HCT116 (cell line): ENCODE data around the gene MAEA. TPM values are rescaled to one million over a fixed set of nuclear protein-coding genes. Genes with fewer than 3 reads are reported as not detected.

Source experiments
- ATAC-seq: fragments of 200-7000 bp; cut with Tn5 transposase; 2 replicates; pipeline ENCODE4 v1.9.1; 2020; ENCODE audit warnings: mild to moderate bottlenecking, moderate library complexity
- BruUV-seq: library from RNA; stranded (reverse); fragments of 400-500 nt; replicated peaks from 2 replicates; lab custom pipeline; 2021; lab: Mats Ljungman, UMichigan
- CTCF ChIA-PET: fragments of 300-600 bp; sonication (Branson Sonifier 250); formaldehyde crosslinking; loops from one replicate; lab custom pipeline; 2021; ENCODE audit warnings: antibody characterized with exemption; lab: Charles Lee
- POLR2A ChIA-PET: fragments of 300-600, 350-600 bp; sonication (Branson Sonifier 250); formaldehyde crosslinking; loops from one replicate; lab custom pipeline; 2021; ENCODE audit warnings: antibody characterized with exemption; lab: Charles Lee
- RAD21 ChIA-PET, 2 experiments: fragments of 300-600 bp; sonication (Branson Sonifier 250); formaldehyde crosslinking; loops; one replicate each; lab custom pipeline; 2023; ENCODE audit warnings: low total read pairs in 2 of 2; ENCODE audit not compliant: uncharacterized antibody in 2 of 2, unreplicated experiment in 2 of 2, low non-redundant PET in 1 of 2; lab: Charles Lee
- DNase-seq: peaks from one replicate; pipeline ENCODE4 v3.0.0-alpha.2; 2010; ENCODE audit warnings: low read depth, low spot score
- H2AFZ ChIP-seq: fragments of 200-600 bp; shearing (Covaris generic), sonication (generic); 2 replicates; pipeline ENCODE4 v1.6.1; 2017; ENCODE audit warnings: low read depth, mixed run types, mixed read lengths, antibody characterized with exemption, low read length; ENCODE audit not compliant: poor library complexity, severe bottlenecking
- H3K27ac ChIP-seq: 2 replicates; pipeline ENCODE4 v1.5.1; 2012; ENCODE audit warnings: low read depth, low read length
- H3K27me3 ChIP-seq: fragments of 200-600 bp; sonication (generic); 2 replicates; pipeline ENCODE4 v1.6.1; 2016; ENCODE audit warnings: mixed run types, low read length, mixed read lengths; ENCODE audit not compliant: insufficient read depth
- H3K36me3 ChIP-seq, 2 experiments: fragments of 200-500 bp in 1 of 2; fragments of 200-600 bp in 1 of 2; sonication (Bioruptor generic) in 1 of 2; sonication (generic) in 1 of 2; 2 replicates each; pipeline versions ENCODE4 v1.5.1 to v1.6.1; 2014 to 2016; ENCODE audit warnings: low read length in 2 of 2, inconsistent platforms in 1 of 2, mixed read lengths in 1 of 2, mixed run types in 1 of 2; ENCODE audit not compliant: insufficient read depth in 2 of 2, control insufficient read depth in 1 of 2
- H3K4me1 ChIP-seq, 2 experiments: fragments of 200-600 bp in 1 of 2; sonication (generic) in 1 of 2; 2 replicates each; pipeline versions ENCODE4 v1.5.1 to v1.6.1; 2012 to 2017; ENCODE audit warnings: low read length in 2 of 2, inconsistent platforms in 1 of 2, mild to moderate bottlenecking in 1 of 2, mixed read lengths in 1 of 2, mixed run types in 1 of 2, moderate library complexity in 1 of 2; ENCODE audit not compliant: insufficient read depth in 2 of 2, control insufficient read depth in 1 of 2
- H3K4me2 ChIP-seq: fragments of 200-600 bp; sonication (generic); 2 replicates; pipeline ENCODE4 v1.6.1; 2017; ENCODE audit warnings: mixed run types, low read length, mixed read lengths
- H3K4me3 ChIP-seq, 2 experiments: fragments of 200-600 bp in 1 of 2; sonication (generic) in 1 of 2; replicated peaks in 1 of 2; 2 replicates each; pipeline ENCODE4 v1.5.1; 2011 to 2016; ENCODE audit warnings: low read length in 2 of 2, control low read depth in 1 of 2, low read depth in 1 of 2, mild to moderate bottlenecking in 1 of 2, mixed read lengths in 1 of 2, mixed run types in 1 of 2
- H3K79me2 ChIP-seq: fragments of 200-600 bp; sonication (generic); 2 replicates; pipeline ENCODE4 v1.6.1; 2017; ENCODE audit warnings: mild to moderate bottlenecking, mixed run types, low read length, moderate library complexity, mixed read lengths; ENCODE audit not compliant: insufficient read depth
- H3K9ac ChIP-seq: fragments of 200-600 bp; sonication (generic); 2 replicates; pipeline ENCODE4 v1.6.1; 2016; ENCODE audit warnings: low read length, mixed read lengths
- H3K9me2 ChIP-seq: fragments of 200-600 bp; sonication (generic), shearing (Covaris generic); 2 replicates; pipeline ENCODE4 v1.6.1; 2017; ENCODE audit warnings: mixed run types, mild to moderate bottlenecking, moderate library complexity; ENCODE audit not compliant: insufficient read depth
- H3K9me3 ChIP-seq, 2 experiments: fragments of 200-500 bp in 1 of 2; fragments of 200-600 bp in 1 of 2; sonication (Bioruptor generic) in 1 of 2; sonication (generic) in 1 of 2; 2 replicates each; pipeline ENCODE4 v1.6.1; 2014 to 2017; ENCODE audit warnings: low read length in 2 of 2, mixed read lengths in 2 of 2, inconsistent platforms in 1 of 2, low read depth in 1 of 2, mild to moderate bottlenecking in 1 of 2, mixed run types in 1 of 2, moderate library complexity in 1 of 2; ENCODE audit not compliant: control insufficient read depth in 1 of 2, insufficient read depth in 1 of 2
- H4K20me1 ChIP-seq: fragments of 200-600 bp; sonication (generic), shearing (Covaris generic); 2 replicates; pipeline ENCODE4 v1.6.1; 2017; ENCODE audit warnings: mixed run types, mild to moderate bottlenecking, moderate library complexity; ENCODE audit not compliant: insufficient read depth
- CBX3 ChIP-seq: IDR thresholded peaks from 2 replicates; pipeline ENCODE4 v1.6.1; 2012; ENCODE audit warnings: low read depth
- CTCF ChIP-seq, 3 experiments: fragments of 200-600 bp in 1 of 3; sonication (generic) in 1 of 3; IDR thresholded peaks in 2 of 3; conservative IDR thresholded peaks in 1 of 3; 2 replicates each; pipeline ENCODE4 v1.5.1; 2012 to 2017; ENCODE audit warnings: low read depth in 2 of 3, low read length in 2 of 3, antibody characterized with exemption in 1 of 3, borderline replicate concordance in 1 of 3, control low read depth in 1 of 3, mild to moderate bottlenecking in 1 of 3, mixed read lengths in 1 of 3, mixed run types in 1 of 3, moderate library complexity in 1 of 3; ENCODE audit not compliant: insufficient read depth in 1 of 3
- EGR1 ChIP-seq: IDR thresholded peaks from 2 replicates; pipeline ENCODE4 v1.6.1; 2012; ENCODE audit warnings: low read depth
- EZH2 ChIP-seq: fragments of 200-600 bp; sonication (generic); IDR thresholded peaks from 2 replicates; pipeline ENCODE4 v1.6.1; 2017; ENCODE audit warnings: antibody characterized with exemption, mixed run types
- EZH2phosphoT487 ChIP-seq: fragments of 200-600 bp; IDR thresholded peaks from 2 replicates; pipeline ENCODE4 v1.6.1; 2018; ENCODE audit warnings: antibody characterized with exemption, borderline replicate concordance
- RAD21 ChIP-seq: IDR thresholded peaks from 2 replicates; pipeline ENCODE4 v1.6.1; 2012; ENCODE audit warnings: low read depth, mild to moderate bottlenecking
- REST ChIP-seq: IDR thresholded peaks from 2 replicates; pipeline ENCODE4 v1.6.1; 2012; ENCODE audit warnings: low read depth
- SRF ChIP-seq: IDR thresholded peaks from 2 replicates; pipeline ENCODE4 v1.6.1; 2012; ENCODE audit warnings: low read depth
- TCF7L2 ChIP-seq: IDR thresholded peaks from 2 replicates; pipeline ENCODE4 v1.7.0; 2011; ENCODE audit warnings: borderline replicate concordance, inconsistent platforms; ENCODE audit not compliant: insufficient read depth, insufficient read length; ENCODE audit errors: extremely low read depth
- ZBTB33 ChIP-seq: IDR thresholded peaks from 2 replicates; pipeline ENCODE4 v1.6.1; 2011; ENCODE audit warnings: mild to moderate bottlenecking, low read length, moderate library complexity; ENCODE audit not compliant: insufficient replicate concordance; ENCODE audit errors: extremely low read depth
- intact Hi-C: fragments of 100-400 bp; cut with micrococcal nuclease; formaldehyde crosslinking; loops from 2 replicates; pipeline ENCODE4 v1.10.0; 2022
- total RNA-seq: library from RNA; stranded (reverse); gene quantifications from one replicate; pipeline ENCODE4 v1.2.1, GENCODE V29; 2021; ENCODE audit not compliant: unreplicated experiment

Gene MAEA
- total RNA-seq, 1 experiment from 2014 or later, result 88.3 TPM

- POLR2A ChIA-PET, result no interaction called here
- CTCF ChIA-PET, result no interaction called here
These were observed 78.2 kb downstream of the MAEA start for GRCh38 chr4:1367936-1368289.

More at GRCh38 chr4:1367936-1368289, 78.2 kb downstream of the MAEA start:
- Histone ChIP-seq H4K20me1 (no peaks in the 10 kb centered on the region), H3K36me3 (no peaks in the 10 kb centered on the region), H2AFZ (no peak overlapping the region), H3K4me1 (no peaks in the 10 kb centered on the region), H3K9me2 (no peaks in the 10 kb centered on the region), H3K4me3 (no peak overlapping the region), H3K27me3 (no peaks in the 10 kb centered on the region), H3K9me3 (no peaks in the 10 kb centered on the region), H3K27ac (no peak overlapping the region), H3K9ac (no peak overlapping the region), H3K79me2 (no peaks in the 10 kb centered on the region), H3K4me2 (no peak overlapping the region)
- no peak for ATAC-seq
- TF ChIP-seq SRF, result no peak
- no peak for TF ChIP-seq CBX3
- no peak for TF ChIP-seq RAD21
- no peak for TF ChIP-seq EZH2phosphoT487
- no peak for TF ChIP-seq REST
- TF ChIP-seq EZH2, result no peak
- no peak for TF ChIP-seq TCF7L2
- no peak for TF ChIP-seq ZBTB33
- no peak for TF ChIP-seq CTCF (IDR thresholded peaks at IDR 0.05 in 2 of 3, conservative IDR thresholded peaks at IDR 0.05 in 1 of 3; ENCODE audit: borderline replicate concordance in 1 of 3, insufficient read depth in 1 of 3, low read depth in 2 of 3, low read length in 2 of 3)
- TF ChIP-seq EGR1, result no peak
- intact Hi-C loops, result no loop called here
- RAD21 ChIA-PET, result no interaction called here
- DNase-seq, result no peak
- BruUV-seq, result no TSS peak
